ENCODE results near the gene RSPH1. TPM values are rescaled to one million over a fixed set of nuclear protein-coding genes. Genes with fewer than 3 reads are reported as not detected.

RSPH1 gene
- total and polyA plus RNA-seq, 2 of the 8 experiments (the other 6 are each of a cell fraction or from before 2014, with no cell fraction given) = 0.24 TPM; not detected in 1

GRCh38 chr21:42461881-42462877, 33.8 kb downstream of the RSPH1 start:
- no peak overlapping the region for H4K8ac ChIP-seq (ENCODE audit: extremely low read depth, insufficient read depth, low read length)
- H2BK20ac ChIP-seq (ENCODE audit: low read length) = peak overlapping the region; percentile 77; the same call in 1 of the 2 replicates
- H2BK15ac ChIP-seq (ENCODE audit: low read length) = no peak overlapping the region
- H3K4me1 ChIP-seq (replicated peaks in 1 of 4; ENCODE audit: control insufficient read depth in 3 of 4, insufficient read depth in 4 of 4, low read length in 3 of 4) = peaks cover 1 to 13% (median 10%) of the 10 kb centered on the region in 4 experiments; a peak in 6 of 7 replicates
- H2BK12ac ChIP-seq (ENCODE audit: low read depth, low read length) = peak overlapping the region; percentile 80
- no peak overlapping the region for H2BK120ac ChIP-seq (replicated peaks; ENCODE audit: low read depth, low read length)
- FAIRE-seq = no peak
- ChIA-PET POLR2A (ENCODE audit: partially characterized antibody) (interaction anchor here (1.3 kb wide), 1 partner anchor 9 kb away, joined by 3 read pairs; no protein-coding TSS in a partner anchor), CTCF (ENCODE audit: partially characterized antibody) (interaction anchor here (0.9 kb wide), 1 partner anchor 12 kb away, joined by 5 read pairs; no protein-coding TSS in a partner anchor)
- H2BK5ac ChIP-seq (ENCODE audit: low read depth, low read length) = peak overlapping the region; percentile 15; the same call in 1 of the 2 replicates
- no peaks in the 10 kb centered on the region for H3K79me1 ChIP-seq (ENCODE audit: low read depth, low read length)
- no peak overlapping the region for H3K14ac ChIP-seq (ENCODE audit: insufficient read length)
- DNase-seq (ENCODE audit: low read depth in 1 of 2, low spot score in 2 of 2) = no peak
- H2AK5ac ChIP-seq (ENCODE audit: low read depth, low read length) = peak overlapping the region; percentile 93
- H3K79me2 ChIP-seq (ENCODE audit: control insufficient read depth in 1 of 2, insufficient read depth in 2 of 2, low read length in 2 of 2) = no peaks in the 10 kb centered on the region
- no peaks in the 10 kb centered on the region for H4K20me1 ChIP-seq (replicated peaks in 1 of 2; ENCODE audit: control insufficient read depth in 1 of 2, insufficient read depth in 2 of 2, low read length in 2 of 2)
- H3K4me3 ChIP-seq (ENCODE audit: extremely low read depth in 1 of 4, insufficient read depth in 2 of 4, low read depth in 3 of 4, low read length in 4 of 4) = no peak overlapping the region
- H3K56ac ChIP-seq (replicated peaks; ENCODE audit: insufficient read length, low read depth, low read length) = no peak overlapping the region
- peak; percentile 22 for TF ChIP-seq TAF7 (optimal IDR thresholded peaks at IDR 0.05; ENCODE audit: borderline replicate concordance, low read depth, low read length)
- TF ChIP-seq CEBPB (IDR thresholded peaks at IDR 0.05; ENCODE audit: low read depth, low read length) = no peak
- TF ChIP-seq, protein P1, sequence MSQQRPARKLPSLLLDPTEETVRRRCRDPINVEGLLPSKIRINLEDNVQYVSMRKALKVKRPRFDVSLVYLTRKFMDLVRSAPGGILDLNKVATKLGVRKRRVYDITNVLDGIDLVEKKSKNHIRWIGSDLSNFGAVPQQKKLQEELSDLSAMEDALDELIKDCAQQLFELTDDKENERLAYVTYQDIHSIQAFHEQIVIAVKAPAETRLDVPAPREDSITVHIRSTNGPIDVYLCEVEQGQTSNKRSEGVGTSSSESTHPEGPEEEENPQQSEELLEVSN (IDR thresholded peaks at IDR 0.05) = peak; percentile 46; the same call in 1 of the 2 replicates
- 0 out of 4 replicates have a peak overlapping the region, but pooled peaks of 1 of the 2 experiments have one; percentile 15 for H3K4me2 ChIP-seq (ENCODE audit: insufficient read depth in 1 of 2, low read depth in 2 of 2, low read length in 2 of 2)
- H3K27ac ChIP-seq (ENCODE audit: low read depth, low read length) = no peak overlapping the region
- H4K5ac ChIP-seq (ENCODE audit: insufficient read length, low read depth, low read length) = no peak overlapping the region
- no peaks in the 10 kb centered on the region; a peak in 1 of 7 replicates for H3K27me3 ChIP-seq (replicated peaks in 1 of 4; ENCODE audit: control insufficient read depth in 3 of 4, extremely low read depth in 1 of 4, insufficient read depth in 3 of 4, low read length in 3 of 4)
- H3K4ac ChIP-seq (replicated peaks; ENCODE audit: insufficient read length, low read depth, low read length) = no peak overlapping the region
- no peak overlapping the region for H3K9ac ChIP-seq (replicated peaks in 1 of 4; ENCODE audit: extremely low read depth in 1 of 4, low read depth in 3 of 4, low read length in 3 of 4)
- peak overlapping the region; percentile 36 for H4K91ac ChIP-seq (replicated peaks; ENCODE audit: insufficient read length, low read length)
- no peaks in the 10 kb centered on the region for H3K36me3 ChIP-seq (ENCODE audit: control insufficient read depth in 2 of 4, insufficient read depth in 4 of 4, low read length in 3 of 4)
- no peak overlapping the region for H2AFZ ChIP-seq (ENCODE audit: low read length)
- peak overlapping the region; percentile 55 for H3K18ac ChIP-seq (ENCODE audit: extremely low read depth, low read length)
- peaks cover 2 to 3% of the 10 kb centered on the region in 2 experiments; a peak in 2 of 4 replicates for H3K9me3 ChIP-seq (ENCODE audit: insufficient read depth in 2 of 2, low read depth in 1 of 2, low read length in 1 of 2)
- H3K23me2 ChIP-seq (ENCODE audit: low read depth, low read length) = no peaks in the 10 kb centered on the region; the same call in none of the 2 replicates
- H3K23ac ChIP-seq (ENCODE audit: insufficient read length) = no peak overlapping the region
- WGBS, 2 experiments (ENCODE audit: extremely low coverage in 1 of 2, insufficient coverage in 1 of 2, insufficient read length in 1 of 2, insufficient replicate concordance in 2 of 2, low coverage in 1 of 2, low lambda C conversion rate in 2 of 2, missing lambda C conversion rate in 1 of 2) = 90% methylated on average over 10 of the region's 10 CpGs; no CpG with 5 or more reads in 1 of the 2 experiments

All from H1 (cell line).